ENCODE results near the gene SPTBN1.

Gene SPTBN1

GRCh38 chr2:54586494-54586893 is 130.4 kb downstream of the SPTBN1 start:
- H3K4me3 ChIP-seq (ENCODE audit: low read depth, low read length): no peak overlapping the region

- H3K4me3 ChIP-seq (ENCODE audit: low read depth, low read length): no peak overlapping the region
Observed at GRCh38 chr2:54587171-54588016, 131.3 kb downstream of the SPTBN1 start.

GRCh38 chr2:54588244-54588899 is 132.2 kb downstream of the SPTBN1 start:
- no peak overlapping the region for H3K4me3 ChIP-seq (ENCODE audit: low read depth, low read length)

GRCh38 chr2:54589038-54589339 is 132.9 kb downstream of the SPTBN1 start:
- no peak overlapping the region for H3K4me3 ChIP-seq (ENCODE audit: low read depth, low read length)

- no peak overlapping the region for H3K4me3 ChIP-seq (ENCODE audit: low read depth, low read length)
Observed at GRCh38 chr2:54589340-54590215, 133.5 kb downstream of the SPTBN1 start.

GRCh38 chr2:54590216-54591120 is 134.3 kb downstream of the SPTBN1 start:
- H3K4me3 ChIP-seq (ENCODE audit: low read depth, low read length): no peak overlapping the region

- no peak overlapping the region for H3K4me3 ChIP-seq (ENCODE audit: low read depth, low read length)
Observed at GRCh38 chr2:54591551-54591950, 135.4 kb downstream of the SPTBN1 start.

- H3K4me3 ChIP-seq (ENCODE audit: low read depth, low read length): no peak overlapping the region
Observed at GRCh38 chr2:54593249-54593648, 137.1 kb downstream of the SPTBN1 start.

GRCh38 chr2:54594048-54594447 is 137.9 kb downstream of the SPTBN1 start:
- no peak overlapping the region for H3K4me3 ChIP-seq (ENCODE audit: low read depth, low read length)

- H3K4me3 ChIP-seq (ENCODE audit: low read depth, low read length): no peak overlapping the region
Observed at GRCh38 chr2:54595161-54595803, 139.2 kb downstream of the SPTBN1 start.

- no peak overlapping the region for H3K4me3 ChIP-seq (ENCODE audit: low read depth, low read length)
Observed at GRCh38 chr2:54595999-54596902, 140.1 kb downstream of the SPTBN1 start.

GRCh38 chr2:54597153-54597848 is 141.2 kb downstream of the SPTBN1 start:
- H3K4me3 ChIP-seq (ENCODE audit: low read depth, low read length): no peak overlapping the region

- no peak overlapping the region for H3K4me3 ChIP-seq (ENCODE audit: low read depth, low read length)
Observed at GRCh38 chr2:54598347-54599325, 142.5 kb downstream of the SPTBN1 start.

- no peak overlapping the region for H3K4me3 ChIP-seq (ENCODE audit: low read depth, low read length)
Observed at GRCh38 chr2:54599326-54599710, 143.2 kb downstream of the SPTBN1 start.

- H3K4me3 ChIP-seq (ENCODE audit: low read depth, low read length): no peak overlapping the region
Observed at GRCh38 chr2:54599914-54600313, 143.8 kb downstream of the SPTBN1 start.

GRCh38 chr2:54601339-54601738 is 145.2 kb downstream of the SPTBN1 start:
- H3K4me3 ChIP-seq (ENCODE audit: low read depth, low read length): no peak overlapping the region

- no peak overlapping the region for H3K4me3 ChIP-seq (ENCODE audit: low read depth, low read length)
Observed at GRCh38 chr2:54602736-54603322, 146.7 kb downstream of the SPTBN1 start.
